SK-N-DZ (cell line): ENCODE measurements around the gene ARPC5L.
"Not testable (repeated sequence)": the region's sequence is repeated elsewhere in the genome, so short reads cannot be mapped to it uniquely, and the experiment has no call there.

Source experiments
- DNase-seq: peaks from one replicate; pipeline ENCODE4 v3.0.0-alpha.2; 2015; ENCODE audit warnings: low spot score
- small RNA-seq, 2 experiments: library from RNA; depleted of rRNA; stranded (forward); fragments of <200 nt; gene quantifications; one replicate each; pipeline ENCODE3, GENCODE V24; 2014

The ARPC5L gene

GRCh38 chr9:124890179-124890578 is 28.2 kb downstream of the ARPC5L start:
- no peak for DNase-seq

GRCh38 chr9:124894035-124894740 is 32.3 kb downstream of the ARPC5L start:
- DNase-seq: no peak

GRCh38 chr9:124894741-124895170 is 32.8 kb downstream of the ARPC5L start:
- DNase-seq: peak; percentile 40

- no peak for DNase-seq
Observed at GRCh38 chr9:124897570-124898460, 35.9 kb downstream of the ARPC5L start.

- no peak for DNase-seq
Observed at GRCh38 chr9:124899845-124900244, 37.9 kb downstream of the ARPC5L start.

GRCh38 chr9:124906966-124907365 is 45.0 kb downstream of the ARPC5L start:
- DNase-seq: no peak

GRCh38 chr9:124908098-124908497 is 46.2 kb downstream of the ARPC5L start:
- no peak for DNase-seq

- DNase-seq: no peak
Observed at GRCh38 chr9:124911766-124912165, 49.8 kb downstream of the ARPC5L start.

GRCh38 chr9:124913378-124913777 is 51.4 kb downstream of the ARPC5L start:
- no peak for DNase-seq

- DNase-seq: no peak
Observed at GRCh38 chr9:124914753-124915405, 52.9 kb downstream of the ARPC5L start.

GRCh38 chr9:124920394-124920793 is 58.5 kb downstream of the ARPC5L start:
- not testable (repeated sequence) for DNase-seq

Small RNA genes within 50 kb of the gene (small RNA-seq; reads per million reads assigned to genes)
- gene RNU4-82P: 0 to 0.04 reads per million in 2 experiments
